KG1 (cell line): ENCODE results near the gene ZNF516.

Experiments
- DNase-seq: peaks from one replicate; lab custom pipeline; 2025; lab: John Stamatoyannopoulos, UW

The ZNF516 gene

GRCh38 chr18:76507830-76508385 lies 12.9 kb upstream of the ZNF516 start:
- no peak for DNase-seq

- no peak for DNase-seq
Observed at GRCh38 chr18:76506974-76507764, 12.1 kb upstream of the ZNF516 start.

- DNase-seq = no peak
Observed at GRCh38 chr18:76506395-76506794, 11.4 kb upstream of the ZNF516 start.

GRCh38 chr18:76505614-76506013 lies 10.6 kb upstream of the ZNF516 start:
- DNase-seq = no peak

GRCh38 chr18:76504749-76505148 lies 9.7 kb upstream of the ZNF516 start:
- no peak for DNase-seq

GRCh38 chr18:76503649-76504386 lies 8.8 kb upstream of the ZNF516 start:
- no peak for DNase-seq

- DNase-seq = no peak
Observed at GRCh38 chr18:76502551-76502950, 7.5 kb upstream of the ZNF516 start.

GRCh38 chr18:76499637-76500340 lies 4.7 kb upstream of the ZNF516 start:
- no peak for DNase-seq

GRCh38 chr18:76499021-76499420 lies 4.0 kb upstream of the ZNF516 start:
- no peak for DNase-seq

GRCh38 chr18:76498064-76498463 lies 3.0 kb upstream of the ZNF516 start:
- DNase-seq = no peak

- no peak for DNase-seq
Observed at GRCh38 chr18:76497021-76497420, 2.0 kb upstream of the ZNF516 start.

GRCh38 chr18:76496194-76496890 lies 1.3 kb upstream of the ZNF516 start:
- no peak for DNase-seq

- no peak for DNase-seq
Observed at GRCh38 chr18:76495435-76496193, 572 bp upstream of the ZNF516 start.

- no peak for DNase-seq
Observed at GRCh38 chr18:76494231-76495005, 624 bp downstream of the ZNF516 start.

- no peak for DNase-seq
Observed at GRCh38 chr18:76493213-76494161, 1.6 kb downstream of the ZNF516 start.

GRCh38 chr18:76492669-76493212 lies 2.3 kb downstream of the ZNF516 start:
- peak; percentile 98 for DNase-seq

- DNase-seq = no peak
Observed at GRCh38 chr18:76491776-76492668, 3.0 kb downstream of the ZNF516 start.

- DNase-seq = peak; percentile 21
Observed at GRCh38 chr18:76491473-76491775, 3.6 kb downstream of the ZNF516 start.
